ELR (cell line): ENCODE results near the gene PKIB.
"Not testable (repeated sequence)": the region's sequence is repeated elsewhere in the genome, so short reads cannot be mapped to it uniquely, and the experiment has no call there.

ENCODE experiments used
- DNase-seq: peaks from one replicate; pipeline ENCODE4 v3.0.0-alpha.2; 2015; ENCODE audit warnings: low read depth

Gene PKIB

DNA sequence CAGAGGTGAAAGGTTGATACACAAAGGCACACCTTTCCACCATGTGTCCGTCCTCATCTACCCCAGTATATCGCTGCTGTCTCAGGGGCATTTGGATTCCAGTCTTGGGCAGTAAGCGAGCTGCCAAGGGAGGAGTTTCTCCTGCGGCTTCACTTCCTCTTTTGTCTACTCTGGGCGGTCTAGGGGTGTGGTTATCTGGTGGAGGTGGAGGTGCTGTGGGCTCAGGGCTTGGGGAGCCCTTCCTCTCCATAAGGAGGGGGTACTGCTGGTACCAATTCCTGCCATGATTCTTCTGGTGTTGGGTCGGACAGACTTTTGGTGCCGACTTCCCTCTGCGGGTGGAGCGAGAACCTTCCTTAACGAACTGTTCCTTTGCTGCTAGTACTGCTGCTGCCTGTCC, 137.4 kb downstream of the PKIB start:
- DNase-seq, result no peak

DNA sequence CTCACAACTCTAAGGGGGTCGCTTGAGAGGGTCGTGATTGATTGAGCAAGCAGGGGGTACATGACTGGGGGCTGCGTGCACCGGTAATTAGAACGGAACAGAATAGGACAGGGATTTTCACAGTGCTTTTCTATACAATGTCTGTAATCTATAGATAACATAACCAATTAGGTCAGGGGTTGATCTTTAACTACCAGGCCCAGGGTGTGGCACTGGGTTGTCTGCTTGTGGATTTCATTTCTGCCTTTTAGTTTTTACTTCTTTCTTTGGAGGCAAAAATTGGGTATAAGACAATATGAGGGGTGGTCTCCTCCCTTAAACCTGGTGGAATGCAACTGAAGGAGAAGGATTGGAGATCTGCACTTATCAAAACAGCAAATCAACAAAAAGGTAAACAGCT, 138.7 kb downstream of the PKIB start:
- not testable (repeated sequence) for DNase-seq

DNA sequence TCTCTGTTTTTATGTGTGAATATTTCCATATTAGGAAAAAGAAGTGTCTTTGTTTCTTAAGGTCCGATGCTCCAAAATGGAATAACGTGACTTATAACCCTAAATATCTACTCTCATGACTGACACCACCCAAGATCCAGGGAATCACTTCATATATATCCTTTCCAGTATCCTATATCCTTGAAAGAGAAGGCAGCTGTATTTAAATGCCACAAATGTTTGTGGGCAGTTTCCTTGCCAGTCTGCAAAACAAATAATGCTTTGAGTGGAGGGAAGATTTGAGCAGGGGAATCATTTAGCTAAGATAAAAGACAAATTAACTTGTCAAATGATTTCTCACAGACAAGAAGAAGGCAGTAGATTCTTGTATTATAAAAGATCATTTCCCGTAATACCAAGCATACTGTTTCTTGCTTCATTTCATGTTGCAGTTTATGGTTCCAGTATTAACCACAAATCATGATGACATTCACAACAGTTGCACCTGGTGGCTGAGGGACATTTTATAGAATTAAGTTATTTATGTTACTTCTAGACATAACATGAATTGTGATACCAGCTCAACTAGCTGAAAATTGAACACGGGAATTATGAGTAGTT, 139.3 kb downstream of the PKIB start:
- DNase-seq, result no peak

DNA sequence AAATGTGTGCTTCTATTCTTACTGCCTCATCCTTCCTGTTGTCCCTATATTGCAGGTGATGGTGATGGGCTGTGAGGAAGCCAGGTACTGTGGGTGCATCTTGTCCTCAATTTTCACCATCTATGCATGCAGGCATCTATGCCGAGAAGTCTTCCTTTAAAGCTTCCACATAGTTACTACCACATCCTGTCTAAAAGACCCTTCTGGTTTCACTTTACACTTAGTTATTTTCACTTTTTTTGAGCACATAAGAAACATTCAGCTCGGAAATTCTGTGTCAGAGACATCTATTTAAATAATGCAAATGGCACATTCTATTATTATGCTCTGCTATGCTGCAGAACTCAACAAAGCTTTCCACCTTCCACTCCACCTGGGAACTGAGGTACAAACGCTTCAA, 141.1 kb downstream of the PKIB start:
- no peak for DNase-seq

DNA sequence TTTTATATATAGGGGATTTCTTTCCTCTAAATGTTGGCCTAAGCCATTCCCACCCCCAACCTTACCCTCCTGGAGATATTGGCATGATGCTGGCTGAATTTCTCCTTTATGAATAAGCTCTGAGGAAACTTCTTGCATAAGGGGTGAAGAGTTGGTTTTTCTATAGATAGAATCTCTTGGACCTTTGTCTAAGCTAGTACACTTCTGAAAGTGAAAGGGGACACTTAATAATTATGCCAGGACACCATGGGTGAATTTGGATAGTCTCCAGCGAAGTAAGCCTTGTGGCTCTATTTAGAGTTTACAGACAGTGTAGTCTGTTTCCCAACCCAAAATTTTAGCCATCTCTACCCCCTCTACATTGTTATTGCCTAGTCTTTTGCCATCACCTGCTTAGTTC, 142.3 kb downstream of the PKIB start:
- no peak for DNase-seq

DNA sequence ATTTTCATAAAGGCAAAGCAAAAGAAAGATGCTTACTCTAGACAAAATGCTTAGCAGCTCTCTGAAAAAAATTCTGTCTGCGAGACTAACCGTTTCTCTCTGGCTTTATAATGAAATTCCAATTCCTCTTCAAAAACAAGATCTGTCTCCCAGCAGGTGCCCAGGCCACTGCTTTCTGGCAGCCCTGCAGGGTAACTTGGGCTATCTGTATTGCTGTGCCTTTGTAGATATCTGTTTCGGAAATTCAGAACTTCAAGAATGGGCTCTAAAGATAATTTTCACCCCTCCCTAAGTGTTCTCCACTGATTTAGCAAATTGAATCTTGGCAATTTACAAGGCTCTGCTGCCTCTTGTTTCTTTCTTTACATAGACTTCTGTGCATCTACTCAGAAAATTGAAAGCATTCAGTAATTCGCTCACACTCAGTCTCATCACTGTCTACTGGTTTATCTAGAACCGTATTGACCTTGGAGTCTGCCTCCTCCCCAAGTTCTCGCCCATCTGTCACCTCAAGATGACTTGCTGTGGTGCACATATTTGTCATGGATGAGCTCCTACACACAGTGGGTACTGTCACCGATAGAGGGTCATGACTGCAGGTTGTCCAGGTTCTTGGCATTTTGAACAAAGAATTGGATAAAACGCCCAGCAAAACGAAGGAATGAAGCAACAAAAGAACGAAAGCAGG, 142.9 kb downstream of the PKIB start:
- no peak for DNase-seq

DNA sequence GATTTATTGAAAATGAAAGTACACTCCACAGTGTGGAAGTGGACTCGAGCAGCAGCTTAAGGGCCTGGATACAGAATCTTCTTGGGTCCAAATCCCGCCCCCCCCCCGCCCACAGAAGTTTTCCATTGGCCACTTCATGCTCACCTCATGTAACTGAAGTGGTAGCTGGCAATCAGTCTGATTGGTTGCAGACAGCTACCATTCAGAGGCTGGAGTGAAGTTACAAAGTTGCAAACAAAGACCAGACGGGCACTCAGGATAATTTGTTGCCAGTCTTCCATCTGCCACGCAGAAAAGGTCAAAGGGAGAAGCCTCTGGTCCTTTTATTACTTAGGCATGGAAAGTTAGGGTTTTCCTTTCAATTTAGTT, 143.5 kb downstream of the PKIB start:
- no peak for DNase-seq

DNA sequence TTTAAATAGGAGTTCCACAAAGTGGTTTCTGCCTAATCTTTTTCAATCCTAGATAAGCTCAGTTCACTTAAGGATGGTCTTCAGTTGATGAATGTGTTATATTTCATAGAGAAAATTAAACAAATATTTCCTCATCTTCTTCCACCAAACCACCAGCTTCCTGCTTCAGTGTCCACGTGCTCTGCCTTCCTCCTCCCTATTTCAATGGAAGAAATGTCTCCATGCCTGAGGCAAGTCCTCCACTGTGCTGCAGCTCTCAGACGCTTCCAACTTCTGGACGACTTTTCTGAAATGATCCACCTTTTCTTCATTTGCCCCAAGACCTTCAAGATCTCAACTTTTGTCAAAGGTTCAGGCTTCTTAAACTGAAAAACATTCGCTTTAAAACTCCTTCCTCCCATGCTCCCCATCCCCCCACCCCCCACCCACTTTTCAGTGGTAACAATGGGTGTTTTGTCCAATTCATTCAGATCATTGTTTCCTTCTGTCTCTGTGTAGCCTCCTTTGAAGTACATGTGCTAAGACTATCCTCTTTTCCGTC, 144.1 kb downstream of the PKIB start:
- no peak for DNase-seq

DNA sequence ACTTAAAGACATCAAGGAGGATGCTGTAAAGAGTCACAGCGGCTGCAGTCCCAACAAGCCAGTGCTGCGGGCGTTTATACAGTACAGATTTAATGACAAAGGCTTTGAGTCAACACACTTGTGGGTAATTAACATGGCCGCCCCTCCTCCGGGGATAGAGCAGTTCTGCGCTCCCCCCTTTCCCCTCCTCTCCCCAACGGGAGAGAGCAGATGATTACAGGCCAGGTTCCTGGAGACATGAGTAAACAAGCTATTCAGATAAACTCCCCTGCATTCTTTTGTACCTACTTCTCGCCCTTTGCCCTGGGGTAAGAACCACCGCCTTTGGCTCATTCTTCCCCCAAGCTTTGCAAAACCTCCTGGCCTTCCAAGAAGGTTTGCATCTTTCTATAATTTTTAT, 145.7 kb downstream of the PKIB start:
- DNase-seq, result no peak

DNA sequence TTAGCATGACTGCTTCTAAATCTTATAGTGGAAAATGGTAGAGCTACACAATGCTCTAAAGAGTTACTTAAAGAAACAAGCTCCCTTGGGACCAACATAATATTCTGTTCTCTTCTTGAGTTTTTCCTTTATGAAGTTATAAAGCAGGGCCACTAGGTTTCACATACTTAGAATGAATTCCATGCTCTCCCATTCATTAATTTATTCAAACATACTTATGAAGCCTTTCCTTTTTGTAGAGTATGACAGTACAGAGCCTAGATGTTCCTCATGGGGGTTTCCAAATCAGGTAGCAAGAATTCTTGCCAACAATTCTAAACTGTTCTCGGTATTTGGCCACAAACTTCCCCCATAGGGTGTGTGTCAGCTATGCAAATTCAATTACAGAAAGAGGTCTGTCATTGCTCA, 148.7 kb downstream of the PKIB start:
- DNase-seq, result no peak

DNA sequence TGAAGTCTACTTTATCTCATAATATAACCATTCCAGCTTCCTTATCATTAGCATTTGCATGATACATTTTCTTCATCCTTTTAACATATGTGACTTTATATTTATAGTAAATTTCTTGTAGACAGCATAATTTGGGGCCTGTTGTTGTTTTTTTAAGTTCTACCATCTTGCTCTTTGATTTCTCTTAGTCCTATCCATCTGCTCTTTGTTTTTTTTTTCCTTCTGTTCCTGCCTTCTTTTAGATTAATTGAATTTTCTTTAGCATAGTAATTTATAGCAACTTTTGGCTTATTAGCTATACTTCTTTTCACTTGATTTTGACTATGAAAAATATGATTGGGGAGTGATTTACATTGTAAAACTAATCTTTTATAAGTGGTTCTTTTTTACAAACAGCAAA, 150.1 kb downstream of the PKIB start:
- no peak for DNase-seq

DNA sequence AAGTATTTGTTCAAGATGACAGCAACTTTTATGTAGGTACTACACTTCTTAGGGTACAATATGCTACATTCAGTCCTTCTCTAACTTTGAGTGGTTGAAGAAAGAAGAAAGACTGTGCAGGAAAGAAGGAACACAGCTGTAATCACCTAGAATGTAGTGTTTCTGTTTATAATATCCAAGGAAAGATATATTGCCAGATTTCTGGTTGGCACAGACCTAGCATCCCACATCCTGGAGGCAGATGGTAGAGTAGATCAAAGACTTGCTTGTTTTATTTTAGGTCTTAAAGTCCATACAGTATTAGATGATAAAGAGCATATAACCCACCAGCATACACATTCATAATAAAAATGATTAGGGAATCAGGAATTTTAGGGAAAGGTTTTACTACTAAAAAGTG, 156.1 kb downstream of the PKIB start:
- DNase-seq, result no peak

DNA sequence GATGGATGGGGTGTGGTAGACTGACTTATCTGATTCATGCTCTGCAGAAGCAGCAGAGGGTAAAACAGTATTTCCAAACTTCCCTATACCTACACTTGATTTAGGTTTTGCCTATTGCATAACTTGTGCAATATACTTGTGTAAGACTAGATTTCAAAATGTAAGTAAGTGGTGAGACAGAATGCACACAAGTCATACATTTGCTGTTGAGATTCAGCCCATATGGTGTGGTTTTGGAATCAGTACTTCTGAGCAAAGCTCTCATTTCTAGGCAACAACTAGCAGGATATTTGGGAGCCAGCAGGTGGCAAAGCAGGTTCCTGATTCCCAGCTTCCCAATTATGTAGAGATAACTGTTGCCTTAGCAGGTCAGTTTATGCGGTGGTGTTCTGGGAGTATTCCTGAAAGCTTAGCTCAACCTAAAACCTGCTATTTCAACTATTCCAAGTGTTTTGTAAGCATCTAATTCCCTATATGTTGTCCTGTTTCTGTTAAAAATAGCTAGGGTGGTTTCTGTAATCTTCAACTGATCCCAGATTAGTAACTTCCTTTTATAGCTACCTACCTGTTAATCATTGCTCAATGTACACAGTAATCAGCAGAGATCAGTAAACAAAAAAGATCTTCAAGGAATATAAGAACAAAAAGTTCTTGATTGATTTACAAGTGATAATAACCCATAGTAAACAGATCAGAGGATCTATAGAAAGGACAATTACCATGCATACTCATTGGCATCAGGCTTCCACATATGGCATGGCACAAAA, 160.8 kb downstream of the PKIB start:
- DNase-seq, result no peak

DNA sequence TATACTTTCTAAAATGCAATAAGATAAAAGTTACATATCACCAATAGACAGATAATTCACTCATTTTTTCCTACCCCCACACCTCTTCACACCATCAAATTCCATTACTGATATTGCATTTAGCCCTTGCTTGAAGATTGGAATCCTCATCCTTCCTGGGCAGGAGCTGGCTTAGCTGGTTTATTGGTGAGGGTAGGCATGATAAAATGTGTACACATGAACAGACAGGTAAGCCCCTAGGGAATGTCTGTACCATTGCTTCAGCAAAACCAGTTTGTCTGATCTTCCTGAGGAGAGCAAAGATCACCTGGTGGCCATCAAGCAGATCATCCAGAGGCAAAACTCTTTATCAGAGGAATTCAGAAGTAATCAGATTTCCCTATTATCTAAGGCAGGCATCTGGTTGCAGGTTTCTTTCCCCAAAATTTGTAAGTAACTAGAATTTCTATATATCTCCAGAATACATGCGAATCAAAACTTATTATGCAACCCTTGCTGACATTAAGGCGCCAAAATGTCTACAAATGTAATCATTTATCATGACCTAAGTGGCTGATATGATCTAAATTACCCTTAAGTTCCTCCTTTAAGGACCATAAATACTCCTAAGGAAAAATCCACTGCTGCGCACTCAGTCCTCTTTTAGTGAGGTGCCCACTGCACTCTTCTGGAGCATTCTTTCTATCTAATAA, 162.7 kb downstream of the PKIB start:
- no peak for DNase-seq
